Glomerular visceral epithelial cell (primary cell): ENCODE results near the gene WDR5.
A peak's percentile ranks its signal among the peaks of the same experiment; 100 is the strongest.

Source experiments
- DNase-seq: peaks from one replicate; pipeline ENCODE4 v3.0.0-alpha.2; 2016; ENCODE audit errors: extremely low spot score

Gene WDR5

DNA sequence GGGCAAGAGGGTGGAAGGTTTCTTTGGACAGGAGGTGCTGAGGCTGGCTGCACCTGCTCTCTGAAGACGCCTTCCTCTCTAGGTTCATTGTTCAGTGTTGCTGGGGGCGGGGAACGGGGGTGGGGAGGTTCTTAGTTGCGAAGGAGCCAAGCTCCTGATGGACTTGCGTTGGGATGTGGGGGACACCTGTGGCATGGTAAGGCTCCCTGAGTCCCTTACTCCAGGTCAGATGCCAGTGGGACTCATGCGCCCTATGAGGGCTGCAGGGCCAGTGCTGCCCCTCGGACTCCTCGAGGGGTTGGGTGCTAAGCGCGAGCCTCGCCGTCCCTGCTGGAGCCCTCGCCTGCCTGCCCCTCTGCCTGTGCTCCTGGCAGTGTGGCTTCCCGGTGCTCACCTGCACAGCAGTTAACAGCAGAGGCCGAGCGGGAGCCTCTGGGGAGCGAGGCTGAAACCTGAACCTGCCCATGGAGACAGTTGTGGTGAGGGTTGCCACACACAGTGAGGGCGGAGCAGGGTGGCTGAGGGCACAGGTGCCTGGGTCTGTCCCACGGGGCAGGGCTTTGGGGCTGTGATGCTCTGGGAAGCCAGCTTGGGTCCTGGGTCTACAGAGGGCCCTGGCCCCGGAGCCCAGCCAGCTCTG, 23.0 kb downstream of the WDR5 start:
- no peak for DNase-seq

DNA sequence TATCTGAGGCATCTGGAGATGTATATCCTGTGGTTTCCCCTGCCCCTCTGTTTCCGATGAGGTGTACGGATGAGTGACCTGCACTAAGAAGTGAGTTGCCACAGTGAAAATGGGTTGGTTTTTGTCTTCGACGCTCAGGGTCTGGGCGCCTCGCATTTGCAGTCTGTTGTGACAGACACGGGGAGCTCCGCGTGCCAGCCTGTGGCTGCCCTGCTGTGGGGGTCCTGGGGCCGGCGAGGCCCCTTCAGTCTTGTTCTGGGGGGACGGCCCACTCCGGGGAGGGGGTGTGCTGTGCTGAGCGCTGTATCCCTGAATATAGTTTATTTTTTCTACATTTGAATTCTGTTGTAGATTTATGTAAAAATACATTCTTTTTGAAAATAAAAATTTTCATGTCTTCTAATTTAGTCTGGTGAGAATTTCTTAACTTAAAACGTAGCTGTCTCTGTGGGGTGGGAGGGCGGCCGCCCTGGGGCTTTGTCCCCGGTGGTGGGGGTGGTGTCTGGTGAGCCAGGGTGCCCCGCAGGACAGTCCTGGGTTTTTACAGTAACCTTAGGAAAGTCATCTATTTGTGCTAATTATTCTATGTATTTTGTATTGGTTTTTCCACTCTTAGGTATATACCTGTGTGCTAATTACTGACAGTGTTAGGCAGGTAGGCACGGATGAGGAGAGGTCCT, 23.8 kb downstream of the WDR5 start:
- DNase-seq: no peak

DNA sequence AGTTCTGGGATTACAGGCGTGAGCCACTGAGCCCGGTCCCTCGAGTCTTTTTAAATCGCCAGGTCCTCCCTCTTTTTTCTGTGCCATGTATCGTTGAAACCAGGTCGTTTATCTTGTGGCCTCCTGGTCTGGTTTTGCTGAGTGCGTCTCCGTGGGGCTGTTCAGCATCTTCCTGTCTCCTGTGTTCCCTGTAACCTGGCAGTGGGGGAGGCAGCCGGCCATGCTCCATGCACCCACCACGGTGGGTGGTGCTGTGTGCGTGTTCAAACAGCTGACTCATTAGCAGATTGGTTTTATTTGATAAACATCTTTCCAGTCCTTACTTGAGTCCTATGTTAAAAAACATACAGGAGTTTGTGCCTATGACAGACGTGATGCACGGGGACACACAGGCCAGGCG, 25.8 kb downstream of the WDR5 start:
- no peak for DNase-seq

DNA sequence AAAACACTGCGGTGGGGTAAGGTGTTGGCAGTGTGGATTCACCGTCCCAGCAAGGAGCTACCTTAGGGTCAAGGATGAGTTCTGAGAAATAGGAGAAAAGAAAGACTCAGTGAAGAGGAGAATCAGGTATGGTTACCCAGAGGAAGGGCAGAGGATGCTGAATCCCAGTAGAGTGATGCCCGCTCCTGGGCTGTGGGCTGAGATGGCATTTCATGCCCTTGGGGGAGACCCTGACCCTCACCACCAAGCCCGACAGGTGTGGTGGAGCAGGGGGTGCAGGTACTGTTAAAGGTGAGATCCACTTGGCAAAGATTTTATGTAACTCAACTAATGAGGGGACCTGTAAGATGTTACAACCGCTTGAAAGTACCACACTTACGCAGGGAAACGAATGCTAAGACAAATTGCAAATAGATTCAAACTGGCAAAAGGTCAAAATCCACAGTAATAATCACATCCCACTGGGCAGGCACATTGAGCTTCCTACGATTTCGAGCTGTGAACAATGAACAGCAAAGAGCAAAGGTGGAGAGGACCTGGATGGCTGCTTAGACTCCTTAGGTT, 26.4 kb downstream of the WDR5 start:
- no peak for DNase-seq

DNA sequence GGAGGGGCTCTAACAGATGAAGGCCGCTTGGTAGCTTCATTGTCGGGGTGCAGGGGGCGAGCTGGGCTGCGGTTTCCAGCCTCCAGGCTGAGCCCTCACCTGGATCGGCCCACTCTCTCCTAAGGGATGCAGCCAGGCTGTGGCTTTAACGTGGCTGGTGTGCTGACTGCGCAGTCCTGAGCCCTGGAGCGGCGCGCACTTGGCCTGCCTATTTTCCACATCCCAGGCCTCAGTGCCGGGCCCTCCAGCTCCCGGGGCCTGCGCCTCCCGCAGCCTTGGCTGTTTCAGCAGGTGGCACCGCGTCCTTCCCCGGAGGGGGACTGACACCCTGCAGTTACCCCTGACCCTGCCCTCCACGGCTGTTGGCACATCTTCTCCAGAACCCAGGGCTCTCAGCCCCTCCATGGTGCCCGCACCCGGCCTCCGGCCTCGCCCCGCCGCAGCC, 27.1 kb downstream of the WDR5 start:
- no peak for DNase-seq

DNA sequence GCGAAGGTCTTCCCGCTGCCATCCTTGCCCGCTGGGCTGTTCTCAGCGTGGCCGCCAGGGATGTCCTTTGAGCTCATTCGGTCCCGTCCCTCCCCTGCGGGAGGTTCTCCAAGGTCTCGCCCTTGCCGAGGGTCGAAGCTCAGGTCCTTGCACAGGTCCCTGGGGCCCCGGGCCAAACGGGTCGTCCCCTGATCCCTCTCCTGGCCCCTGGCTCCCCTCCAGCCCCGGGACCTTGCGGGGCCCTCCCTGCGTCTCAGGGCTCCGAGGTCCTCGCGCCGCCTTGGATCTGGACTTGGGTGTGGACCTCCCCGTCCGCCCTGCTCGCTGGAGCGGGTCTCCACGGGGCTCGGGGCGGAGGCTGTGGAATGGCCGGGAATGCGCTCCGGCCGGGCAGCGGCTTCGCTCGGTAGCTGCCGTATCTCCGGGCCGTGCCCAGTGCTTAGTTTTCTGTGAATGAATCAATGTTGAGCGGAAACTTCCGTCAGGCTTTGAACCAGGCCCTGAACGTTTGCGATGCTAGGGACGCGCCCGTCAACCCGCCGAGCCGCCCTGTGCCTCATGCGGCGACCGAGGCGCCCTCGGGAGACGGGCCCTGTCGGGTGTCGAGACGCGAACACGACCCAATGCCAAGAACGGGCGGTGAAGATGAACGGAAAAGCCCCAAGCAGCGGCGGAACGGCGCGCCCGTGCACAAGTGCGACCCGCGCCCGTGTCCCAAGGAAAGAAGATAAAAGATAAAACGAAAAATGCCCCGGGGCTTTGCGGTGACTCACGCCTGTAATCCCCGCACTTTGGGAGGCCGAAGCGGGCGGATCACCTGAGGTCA, 27.7 kb downstream of the WDR5 start:
- DNase-seq: peak; percentile 30

DNA sequence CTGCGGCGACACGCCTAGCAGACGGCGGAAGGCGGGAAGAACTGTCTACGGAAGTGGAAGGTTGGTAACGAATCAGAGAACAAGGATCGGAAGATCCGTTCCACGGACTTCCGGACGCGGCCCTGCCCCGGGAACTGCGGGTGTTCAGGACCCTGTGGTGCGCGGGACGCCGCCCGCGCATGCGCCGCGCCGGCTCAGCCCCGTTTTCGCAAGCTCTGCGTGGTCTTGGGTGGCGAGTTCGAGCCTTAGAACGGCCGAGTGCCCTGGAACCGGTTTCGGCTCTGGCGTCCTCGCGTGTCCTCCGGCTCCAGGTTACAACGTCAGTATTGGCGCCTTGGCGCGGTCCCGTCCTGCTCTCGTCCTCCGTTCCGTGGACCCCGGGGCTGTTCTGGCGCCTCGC, 29.0 kb downstream of the WDR5 start:
- no peak for DNase-seq

GRCh38 chr9:134165357-134166315, 29.8 kb downstream of the WDR5 start:
- peak; percentile 16 for DNase-seq

GRCh38 chr9:134166374-134166773, 30.5 kb downstream of the WDR5 start:
- DNase-seq: no peak

GRCh38 chr9:134167530-134167931, 31.6 kb downstream of the WDR5 start:
- no peak for DNase-seq

- DNase-seq: no peak
Observed at GRCh38 chr9:134168757-134169550, 33.1 kb downstream of the WDR5 start.

- DNase-seq: no peak
Observed at GRCh38 chr9:134169724-134170401, 34.0 kb downstream of the WDR5 start.

GRCh38 chr9:134170532-134171315, 34.8 kb downstream of the WDR5 start:
- no peak for DNase-seq

- DNase-seq: no peak
Observed at GRCh38 chr9:134171316-134172197, 35.7 kb downstream of the WDR5 start.

GRCh38 chr9:134172198-134173126, 36.6 kb downstream of the WDR5 start:
- no peak for DNase-seq

DNA sequence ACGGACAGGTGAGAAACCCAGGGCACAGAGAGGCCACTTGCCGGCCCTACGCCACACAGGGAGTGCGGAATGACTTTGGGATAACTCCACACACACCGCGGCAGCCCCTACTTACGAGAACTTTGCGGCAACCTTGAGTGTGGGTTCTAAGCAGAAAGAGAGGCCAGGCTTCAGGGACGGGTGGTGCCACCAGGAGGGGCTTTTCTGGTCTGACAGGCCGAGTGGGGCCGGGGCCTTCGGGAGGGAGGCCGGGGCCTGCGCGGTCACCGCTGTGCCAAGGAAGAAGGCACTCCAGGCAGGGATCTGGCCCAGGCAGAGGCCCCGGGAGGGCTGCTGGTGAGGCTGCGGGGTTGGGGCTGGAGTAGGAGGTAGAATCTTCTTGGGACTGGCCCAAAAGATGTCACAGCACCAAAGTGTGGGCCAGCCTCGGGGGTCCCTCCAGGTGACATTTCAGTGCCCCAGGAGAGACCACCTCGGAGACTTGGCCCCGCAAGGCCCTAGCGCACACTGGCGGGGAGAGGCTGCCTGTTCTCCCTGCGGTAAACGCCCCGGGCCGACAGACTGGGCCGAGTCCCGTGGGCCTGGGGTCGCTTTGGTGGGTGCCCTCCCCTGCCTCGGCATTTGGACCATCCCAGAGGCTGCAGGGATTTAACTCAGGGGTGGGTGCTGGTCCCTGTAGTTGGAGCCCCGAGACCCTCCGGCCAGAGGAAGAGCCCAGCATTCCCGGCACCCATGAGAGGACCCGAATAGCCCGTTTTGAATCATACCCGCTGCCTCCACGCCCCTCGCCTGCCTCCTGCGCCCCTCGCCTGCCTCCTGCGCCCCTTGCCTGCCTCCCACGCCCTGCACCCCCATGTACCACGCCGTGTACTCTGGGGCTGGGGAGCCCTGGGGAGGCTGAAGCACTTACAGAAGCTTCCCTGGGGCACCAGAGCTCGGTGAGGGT, 37.5 kb downstream of the WDR5 start:
- DNase-seq: no peak
